ENCODE measurements around the gene SLC22A5.

- TF ChIP-seq FOXP2 (optimal IDR thresholded peaks at IDR 0.05; ENCODE audit: control extremely low read depth, extremely low read length, insufficient read depth) (no peak), POLR2AphosphoS5 (IDR thresholded peaks at IDR 0.05; ENCODE audit: borderline replicate concordance, low read depth, low read length) (no peak)
Observed at GRCh38 chr5:132380047-132380446, 10.5 kb downstream of the SLC22A5 start.

All from SK-N-MC (cell line).